Non-pigmented ciliary epithelial cell (primary cell): ENCODE data around the gene RAVER2.
"Not testable (repeated sequence)": the region's sequence is repeated elsewhere in the genome, so short reads cannot be mapped to it uniquely, and the experiment has no call there.

Source experiments
- DNase-seq: peaks from one replicate; pipeline ENCODE4 v3.0.0-alpha.2; 2010; ENCODE audit warnings: low read depth

RAVER2 gene

DNA sequence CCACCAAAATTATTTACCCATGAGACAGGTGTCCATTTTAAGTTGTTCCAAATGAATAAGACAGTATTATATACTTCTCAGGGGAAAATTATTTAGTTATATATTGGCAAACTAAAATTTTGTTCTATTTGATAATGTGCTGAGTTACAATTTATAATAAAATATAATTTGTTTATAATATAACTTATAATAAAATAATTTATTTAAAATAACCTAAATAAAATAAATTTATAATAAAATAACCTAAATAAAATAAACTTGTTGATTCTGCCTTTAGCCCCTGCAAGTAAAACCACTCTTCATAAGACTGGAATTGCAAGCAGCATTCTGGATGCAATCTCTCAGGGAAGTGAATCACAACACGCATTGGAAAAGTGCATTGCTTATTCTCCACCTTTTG, 69.6 kb downstream of the RAVER2 start:
- DNase-seq: no peak

DNA sequence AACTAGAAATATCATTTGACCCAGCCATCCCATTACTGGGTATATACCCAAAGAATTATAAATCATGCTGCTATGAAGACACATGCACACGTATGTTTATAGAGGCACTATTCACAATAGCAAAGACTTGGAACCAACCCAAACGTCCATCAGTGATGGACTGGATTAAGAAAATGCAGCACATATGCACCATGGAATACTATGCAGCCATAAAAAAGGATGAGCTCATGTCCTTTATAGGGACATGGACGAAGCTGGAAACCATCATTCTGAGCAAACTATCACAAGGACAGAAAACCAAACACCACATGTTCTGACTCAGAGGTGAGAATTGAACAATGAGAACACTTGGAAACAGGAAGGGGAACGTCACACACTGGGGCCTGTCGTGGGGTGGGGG, 72.5 kb downstream of the RAVER2 start:
- not testable (repeated sequence) for DNase-seq

DNA sequence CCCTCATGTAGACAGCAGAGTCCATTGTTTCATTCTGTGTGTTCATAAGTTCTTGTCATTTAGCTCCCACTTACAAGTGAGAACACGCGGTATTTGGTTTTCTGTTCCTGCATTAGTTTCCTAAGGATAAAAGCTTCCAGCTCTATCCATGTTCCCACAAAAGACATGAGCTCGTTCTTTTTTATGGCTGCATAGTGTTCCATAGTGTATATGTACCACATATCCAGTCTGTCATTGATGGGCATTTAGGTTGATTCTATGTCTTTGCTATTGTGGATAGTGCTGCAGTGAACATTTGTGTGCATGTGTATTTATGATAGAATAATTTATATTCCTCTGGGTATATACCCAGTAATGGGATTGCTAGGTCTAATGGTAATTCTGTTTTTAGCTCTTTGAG, 75.7 kb downstream of the RAVER2 start:
- not testable (repeated sequence) for DNase-seq

DNA sequence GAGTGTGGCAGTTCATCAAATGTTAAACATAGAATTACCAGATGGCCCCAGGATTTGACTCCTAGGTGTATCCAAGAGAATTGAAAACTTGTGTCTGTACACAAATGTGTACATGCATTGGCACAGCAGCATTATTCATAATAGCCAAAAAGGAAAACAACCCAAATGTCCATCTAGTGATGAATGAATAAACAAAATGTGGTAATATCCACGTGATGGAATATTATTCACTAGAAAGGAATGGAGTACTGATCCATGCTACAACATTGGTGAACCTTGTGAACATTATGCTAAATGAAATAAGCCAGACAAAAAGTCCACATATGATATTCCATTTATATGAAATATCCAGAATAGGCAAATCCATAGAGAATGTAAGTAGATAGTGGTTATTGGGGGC, 77.7 kb downstream of the RAVER2 start:
- DNase-seq: no peak

DNA sequence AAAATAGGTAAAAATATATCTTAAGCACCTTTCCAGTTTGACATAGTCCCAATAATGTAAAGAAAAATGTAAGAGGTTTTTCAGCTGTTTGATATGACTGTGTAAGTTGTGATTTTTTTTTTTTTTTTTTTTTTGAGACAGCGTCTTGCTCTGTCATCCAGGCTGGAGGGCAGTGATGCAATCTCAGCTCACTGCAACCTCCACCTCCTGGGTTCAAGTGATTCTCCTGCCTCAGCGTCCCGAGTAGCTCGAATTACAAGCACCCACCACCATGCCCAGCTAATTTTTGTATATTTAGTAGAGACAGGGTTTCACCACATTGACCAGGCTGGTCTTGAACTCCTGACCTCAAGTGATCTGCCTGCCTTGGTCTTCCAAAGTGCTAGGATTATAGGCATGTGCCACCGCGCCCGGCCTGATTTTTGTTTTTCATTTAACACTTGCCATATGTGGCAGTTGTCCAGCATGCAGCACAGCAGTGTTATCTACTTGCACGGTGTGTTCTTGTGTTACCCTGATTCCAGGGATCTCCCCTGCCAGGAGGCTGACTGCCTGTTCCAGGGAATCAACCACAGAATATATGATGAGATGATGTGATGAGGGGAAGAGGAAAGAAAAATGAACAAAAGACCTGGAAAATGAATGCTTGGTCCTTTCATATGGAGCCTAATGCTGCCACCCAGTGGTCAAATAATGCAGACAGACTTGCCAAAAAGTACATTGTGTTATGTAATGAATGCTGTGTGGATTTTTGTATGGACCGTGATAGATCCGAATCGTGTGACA, 79.0 kb downstream of the RAVER2 start:
- peak; percentile 53 for DNase-seq

DNA sequence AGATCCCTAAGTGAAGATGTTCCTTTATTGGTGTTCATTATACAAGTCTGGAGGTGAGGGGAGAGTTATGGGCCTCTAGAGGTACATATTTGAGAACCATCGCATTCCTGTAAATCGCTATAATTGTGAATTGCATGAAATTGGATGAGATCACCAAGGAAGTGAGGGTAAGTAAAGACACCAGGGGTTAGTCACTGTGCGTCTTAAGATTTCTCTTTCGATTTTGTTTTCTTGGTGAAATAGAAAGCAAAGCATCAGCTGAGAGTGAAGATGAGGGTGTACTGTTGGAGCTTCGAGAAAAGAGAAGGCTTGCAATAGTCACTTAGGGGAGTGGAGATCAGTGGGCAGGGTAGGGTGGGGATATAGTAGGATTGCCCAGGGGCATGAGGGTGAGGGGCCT, 82.1 kb downstream of the RAVER2 start:
- no peak for DNase-seq

DNA sequence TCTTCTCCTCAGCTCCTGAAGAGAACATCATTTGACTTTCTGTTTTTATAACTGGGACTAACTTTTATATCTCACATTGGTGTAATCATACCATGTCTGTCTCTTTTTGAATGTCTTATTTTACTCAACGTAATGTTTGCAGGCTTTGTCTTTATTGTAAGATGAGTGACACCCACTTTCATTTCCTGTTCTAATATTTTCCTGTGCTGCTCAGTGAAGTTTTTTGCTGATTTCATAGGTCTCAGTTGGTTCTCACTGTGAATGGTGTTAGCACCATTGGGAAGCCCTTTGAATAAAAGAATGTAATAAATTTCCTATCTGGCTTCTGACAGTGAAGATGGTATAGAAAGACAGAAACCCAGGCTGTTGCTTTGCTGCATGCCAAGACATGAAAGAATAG, 84.0 kb downstream of the RAVER2 start:
- DNase-seq: no peak

DNA sequence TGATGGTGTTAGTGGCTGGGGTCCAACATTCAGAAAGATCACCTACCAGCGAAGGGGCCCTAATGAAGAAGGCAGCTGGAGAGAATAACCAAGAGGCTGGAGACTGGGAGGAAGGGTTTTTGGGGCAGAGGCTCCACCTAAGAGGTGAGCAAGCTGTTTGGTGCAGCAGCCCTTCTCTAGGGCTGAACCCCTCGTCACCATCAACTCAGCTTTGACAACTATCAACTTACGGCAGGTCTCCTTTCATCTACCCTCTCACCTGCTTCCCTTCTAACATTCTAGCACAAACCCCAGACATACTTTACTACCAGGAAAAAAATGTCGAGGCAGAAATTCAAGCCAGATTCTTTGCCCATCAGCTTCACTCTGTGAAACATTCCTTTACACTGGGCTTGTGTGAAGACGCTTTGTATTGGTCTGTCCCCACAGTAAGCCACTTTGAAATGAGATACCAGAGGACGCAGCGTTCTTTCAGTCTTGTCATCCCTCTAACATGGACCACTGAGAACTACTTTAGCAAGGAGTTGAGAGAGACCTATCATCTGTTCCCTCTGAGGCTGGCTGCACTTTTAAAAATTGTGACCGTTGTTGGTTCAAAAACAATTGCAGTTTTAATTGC, 84.6 kb downstream of the RAVER2 start:
- DNase-seq: no peak

DNA sequence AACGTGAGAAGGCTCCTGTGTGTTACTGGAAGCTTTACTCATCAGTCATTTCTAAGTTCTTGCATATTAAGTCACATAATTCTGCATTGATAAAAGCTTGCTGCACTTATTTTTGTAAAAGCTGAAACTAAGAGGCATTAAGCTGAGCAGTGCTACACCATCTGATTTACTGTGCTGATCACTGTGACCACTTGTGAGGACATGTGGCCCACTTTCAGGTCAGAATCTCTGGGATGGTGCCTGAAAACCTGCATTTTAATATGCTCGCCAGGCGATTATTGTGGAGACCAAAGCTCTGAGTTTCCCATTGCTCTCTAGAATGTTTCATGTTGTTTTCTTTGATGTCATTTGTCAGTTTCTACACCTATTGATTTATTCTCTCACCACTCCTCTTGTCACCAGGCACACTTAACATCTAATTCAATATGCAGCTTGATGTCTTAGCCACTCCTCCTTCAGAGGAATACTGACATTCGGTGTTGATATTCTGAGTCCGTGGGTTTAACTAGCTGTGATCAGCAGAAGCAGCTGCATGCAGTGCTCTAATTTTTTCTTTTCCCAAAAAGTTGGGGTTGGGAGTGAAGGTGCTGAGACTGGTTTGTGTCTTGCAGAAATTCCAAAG, 85.3 kb downstream of the RAVER2 start:
- no peak for DNase-seq

DNA sequence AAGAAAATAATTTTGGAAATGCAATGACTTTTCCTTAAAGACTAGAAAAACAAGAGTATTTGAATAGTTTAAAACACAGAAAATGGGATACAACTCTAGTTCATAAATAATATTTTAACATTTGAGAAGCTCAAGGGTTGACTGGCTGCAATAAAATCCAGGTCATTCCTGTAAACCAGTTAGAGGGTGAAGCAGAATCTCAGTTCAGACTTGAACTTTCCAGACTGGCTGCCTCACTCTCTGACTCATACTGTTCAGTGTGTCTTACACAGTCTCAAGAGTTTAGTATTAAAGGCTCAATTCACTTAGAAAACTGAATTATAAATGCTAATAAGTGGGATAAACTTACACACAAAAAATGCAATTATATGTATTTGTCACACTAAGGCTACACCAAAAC, 89.9 kb downstream of the RAVER2 start:
- DNase-seq: peak; percentile 55

DNA sequence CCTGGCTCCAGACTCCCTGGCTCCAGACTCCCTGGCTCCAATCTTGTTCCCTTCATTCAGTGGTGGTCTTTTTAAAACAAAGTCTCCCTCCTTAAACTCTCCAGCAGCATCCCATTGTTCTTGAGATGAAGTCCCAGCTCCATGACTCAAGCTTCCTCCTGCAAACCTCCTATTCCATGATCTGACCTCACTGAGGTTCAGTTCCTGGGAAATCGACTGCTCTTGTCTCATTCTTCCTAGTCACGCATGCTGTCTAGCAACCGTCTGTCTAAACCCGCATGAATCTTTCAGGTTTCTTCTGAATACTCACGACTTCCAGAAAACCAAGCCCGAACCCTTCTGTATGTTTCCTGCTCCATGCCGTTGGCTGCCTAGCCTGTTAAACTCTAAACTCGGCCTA, 91.9 kb downstream of the RAVER2 start:
- DNase-seq: no peak

DNA sequence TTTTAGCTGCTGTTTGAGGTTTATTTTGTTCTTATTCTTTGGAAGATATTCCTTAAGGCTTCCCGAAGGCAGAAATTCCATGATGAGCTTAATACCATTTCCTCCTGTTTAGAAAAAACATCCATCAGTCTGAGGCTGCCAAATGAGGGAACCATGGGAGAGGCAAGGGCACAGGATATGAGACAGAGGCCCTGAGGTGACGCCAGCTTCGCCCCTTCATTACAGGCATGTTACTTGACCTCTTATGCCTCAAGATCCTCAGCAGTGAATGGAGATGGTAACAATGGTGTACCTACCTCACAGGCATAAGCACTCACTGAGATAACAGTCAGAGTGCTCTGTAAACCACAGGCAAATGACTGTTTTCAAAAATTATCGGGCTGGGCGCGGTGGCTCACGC, 93.6 kb downstream of the RAVER2 start:
- DNase-seq: no peak

DNA sequence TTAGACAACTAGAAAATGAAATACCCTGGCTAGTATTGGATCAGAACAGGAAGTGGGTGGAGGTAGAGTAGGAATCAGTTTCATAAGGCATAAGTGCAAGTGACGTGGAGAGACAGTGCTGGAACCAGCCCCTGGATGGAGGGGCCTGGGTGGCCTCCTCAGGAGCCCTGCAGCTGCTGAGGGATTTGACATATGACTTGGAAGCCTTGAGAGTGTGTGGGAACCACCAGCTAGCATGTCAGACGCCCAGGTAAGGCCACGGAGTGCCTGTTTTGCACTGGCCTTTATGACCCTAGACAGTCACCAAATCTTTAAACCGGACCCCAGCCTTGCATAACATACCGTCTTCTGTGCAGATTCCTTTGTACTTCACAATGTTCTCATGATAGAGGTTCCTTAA, 94.4 kb downstream of the RAVER2 start:
- DNase-seq: no peak

DNA sequence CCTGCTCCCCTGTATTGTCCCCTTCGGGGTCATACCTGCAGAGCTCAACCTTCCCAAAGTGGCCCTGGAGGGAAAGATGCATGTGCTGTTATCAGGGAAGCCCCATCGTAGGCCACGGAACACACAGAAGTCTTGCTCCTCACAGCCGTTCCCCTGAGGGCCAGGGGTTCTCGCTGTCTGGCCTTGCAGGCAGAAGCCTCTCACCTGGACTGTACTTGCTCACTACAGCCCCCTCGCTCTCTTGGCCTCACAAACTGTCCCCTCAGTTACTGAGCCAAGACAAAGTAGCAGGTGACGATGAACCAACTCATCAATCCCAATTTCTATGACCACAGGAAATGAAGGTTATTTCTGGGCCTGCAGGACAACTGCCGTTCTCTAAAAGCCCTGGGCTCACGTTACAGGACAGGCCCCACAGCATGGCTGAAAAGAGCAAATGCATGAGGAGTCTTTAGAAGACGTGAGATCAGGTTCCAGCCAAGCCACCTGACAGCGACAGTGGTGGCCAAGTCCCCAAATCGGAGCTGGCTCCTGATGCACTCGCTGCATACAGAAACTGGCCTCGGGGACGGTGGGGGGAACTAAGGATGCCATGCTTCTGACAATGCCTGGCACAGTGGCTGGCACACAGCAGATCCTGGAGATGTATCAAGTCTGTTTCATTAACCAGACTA, 95.0 kb downstream of the RAVER2 start:
- DNase-seq: no peak

DNA sequence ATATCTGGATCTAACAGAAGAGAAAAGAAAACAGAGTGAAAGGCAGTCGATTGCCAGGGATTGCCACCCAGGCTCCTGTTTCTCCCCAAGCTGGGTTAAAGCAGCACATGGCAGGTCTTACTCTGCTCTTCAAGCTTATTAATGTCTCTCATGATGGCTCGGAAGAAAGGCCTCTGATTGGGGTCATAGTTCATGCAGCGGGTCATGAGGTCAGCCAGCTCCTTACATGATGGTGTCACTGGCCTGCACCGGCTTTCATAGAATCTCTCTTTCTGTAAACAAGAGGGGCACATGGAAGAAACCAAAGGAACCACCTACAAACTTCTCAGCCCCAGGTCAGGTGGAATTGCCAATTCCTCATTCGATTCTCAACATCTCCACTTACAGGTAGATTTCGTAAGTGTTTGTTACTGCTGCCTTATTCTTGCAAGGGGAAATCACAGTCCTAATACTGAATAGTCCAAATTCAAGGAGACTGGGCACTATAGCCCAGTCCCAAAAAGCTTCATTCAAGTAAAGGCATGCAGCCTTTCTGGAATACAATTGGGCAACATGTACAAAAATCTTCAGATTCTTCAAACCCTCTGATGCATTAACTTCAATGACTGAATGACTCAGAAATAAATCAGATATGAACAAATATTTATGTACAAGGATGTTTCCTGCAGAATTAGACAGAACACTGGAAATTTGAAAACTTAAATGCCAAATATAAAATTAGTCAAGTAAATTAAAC, 96.6 kb downstream of the RAVER2 start:
- DNase-seq: no peak

DNA sequence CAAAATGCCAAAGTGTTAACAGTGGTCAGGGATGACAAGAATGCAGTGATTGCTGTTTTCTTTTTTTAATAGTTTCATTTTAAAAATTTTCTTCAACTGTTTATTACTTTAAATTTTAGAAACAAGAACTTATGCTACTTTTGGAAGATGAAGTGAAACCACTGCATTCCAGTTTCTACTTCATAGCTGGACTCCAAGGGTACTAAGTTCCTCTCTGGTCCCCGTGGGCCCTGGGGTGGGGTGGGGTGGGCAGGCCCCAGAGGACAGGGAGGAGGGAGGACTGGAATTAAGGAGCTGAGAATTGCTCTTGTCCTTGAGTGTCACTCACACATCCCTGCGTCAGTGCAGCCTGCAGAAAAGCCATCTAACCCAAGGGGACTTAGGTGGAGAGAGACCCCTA, 97.3 kb downstream of the RAVER2 start:
- DNase-seq: no peak

DNA sequence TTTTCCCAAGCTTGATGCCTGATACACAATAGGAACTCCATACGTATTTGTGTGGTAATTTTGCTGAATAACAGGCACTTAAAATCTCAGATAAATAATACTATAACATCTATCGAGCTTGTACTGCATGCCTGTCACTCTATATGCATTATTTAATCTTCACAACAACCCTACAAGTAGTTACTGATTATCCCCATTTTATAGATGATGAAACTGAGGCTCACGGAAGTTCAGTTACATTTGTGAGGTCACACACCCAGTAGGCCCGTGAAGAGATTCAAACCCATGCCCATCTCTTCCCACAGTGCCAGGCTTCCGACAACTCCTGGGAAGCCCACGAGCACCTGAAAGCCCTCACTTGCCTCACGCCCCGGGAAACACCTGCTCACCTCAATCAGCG, 98.8 kb downstream of the RAVER2 start:
- DNase-seq: no peak

DNA sequence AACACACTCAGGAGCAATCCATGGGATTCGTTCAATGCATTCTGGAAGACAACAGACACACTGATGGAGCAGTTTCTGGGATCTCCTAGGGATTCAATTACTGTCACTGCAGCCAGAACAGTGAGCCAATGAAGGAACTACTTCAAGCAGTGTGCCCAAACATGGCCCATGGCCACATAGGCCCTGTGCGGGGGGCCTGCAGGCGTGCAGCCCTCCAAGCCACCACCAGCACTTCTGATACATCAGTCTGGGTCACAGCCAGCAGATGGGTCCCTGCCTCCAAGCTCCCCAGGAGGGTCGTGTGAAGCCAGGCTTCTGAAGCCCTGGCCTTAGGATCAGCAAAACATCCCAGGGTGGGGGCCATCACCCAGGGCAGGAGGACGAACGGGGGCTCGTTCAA, 99.3 kb downstream of the RAVER2 start:
- DNase-seq: no peak

DNA sequence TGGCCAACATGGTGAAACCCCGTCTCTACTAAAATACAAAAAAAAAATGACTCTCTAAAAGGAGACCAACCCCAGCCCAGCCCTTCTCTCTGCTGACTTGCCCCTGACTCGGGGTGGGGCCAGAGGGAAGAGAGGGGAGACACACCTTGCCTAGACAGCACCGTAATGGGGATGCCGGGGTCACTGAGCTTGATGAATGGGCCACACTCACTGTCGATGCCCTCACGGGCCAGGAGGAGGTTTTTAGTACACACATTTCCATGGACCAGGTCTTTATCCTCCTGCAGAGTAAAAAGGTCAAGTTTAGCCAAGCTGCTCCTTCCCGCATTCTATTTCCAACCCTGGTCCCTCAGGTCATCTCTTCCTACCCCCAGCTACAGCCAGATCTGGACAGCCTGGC, 99.7 kb downstream of the RAVER2 start:
- DNase-seq: no peak

DNA sequence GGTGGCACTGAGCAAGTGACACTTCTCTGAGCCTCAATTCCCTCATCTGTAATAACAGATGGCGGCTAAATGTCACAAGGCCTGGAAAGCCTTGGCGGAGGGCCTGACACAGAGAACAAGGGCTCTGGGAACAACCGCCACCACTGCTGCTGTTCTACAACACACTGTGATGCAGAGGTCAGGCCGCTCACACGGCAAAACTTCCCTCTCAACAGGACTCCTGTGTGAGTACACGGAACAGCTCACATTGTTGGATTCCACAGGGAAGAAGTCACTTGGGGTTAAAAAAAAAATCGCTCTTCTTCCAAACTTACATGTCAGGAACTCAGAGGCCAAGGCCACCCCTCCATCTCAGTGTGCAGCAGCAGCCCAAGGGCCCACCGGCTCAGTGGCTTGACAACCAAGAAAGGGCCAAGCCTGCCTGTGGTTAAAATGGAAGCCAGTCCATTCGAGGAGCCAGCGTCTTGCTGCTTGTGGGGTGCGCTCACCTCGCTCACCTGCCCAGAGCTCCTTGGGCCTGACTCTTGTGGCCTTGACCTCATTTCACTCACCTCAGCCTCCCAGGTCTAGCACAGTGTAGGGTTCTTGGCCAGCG, 101.1 kb downstream of the RAVER2 start:
- no peak for DNase-seq

DNA sequence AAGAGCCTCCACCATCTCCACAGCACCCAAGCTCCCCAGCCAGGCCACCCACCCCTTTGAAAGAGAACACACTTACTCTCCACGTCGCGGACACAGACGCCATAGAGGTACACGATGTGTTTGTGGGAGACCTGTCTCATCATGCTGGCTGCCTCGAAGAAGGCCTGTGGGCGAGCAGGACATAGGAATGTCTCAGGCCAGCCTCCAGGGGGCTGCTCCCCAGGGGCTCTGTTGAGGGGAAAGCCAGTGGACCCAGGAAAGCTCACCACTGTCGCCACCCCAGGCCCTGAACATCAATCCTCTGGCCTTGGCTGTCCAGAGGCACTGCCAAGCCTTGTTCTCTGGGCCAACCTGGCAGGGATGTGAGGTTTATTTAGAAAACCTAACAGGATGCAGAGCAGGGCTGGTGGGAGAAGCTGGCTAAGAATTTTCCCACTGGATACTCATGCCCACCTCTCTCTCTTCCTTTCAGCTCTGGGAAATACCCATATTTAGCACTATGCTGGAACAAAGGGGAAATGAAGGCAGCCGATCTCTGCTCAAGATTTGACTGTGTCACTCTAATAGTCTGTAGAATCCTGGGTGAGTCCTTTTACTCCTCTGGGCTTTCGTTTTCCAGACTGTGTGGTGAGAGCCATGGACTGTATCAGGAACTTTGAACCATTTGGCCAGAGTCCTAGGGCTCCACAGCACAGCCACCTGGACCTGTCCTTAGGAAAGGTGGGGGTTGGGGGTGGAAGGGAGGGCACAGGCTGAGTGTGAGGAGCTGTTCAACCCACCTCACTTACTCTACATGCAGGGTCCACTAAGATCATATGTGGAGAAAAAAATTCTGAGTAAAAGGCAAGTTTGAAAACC, 101.9 kb downstream of the RAVER2 start:
- no peak for DNase-seq
